GM23338 (cell line): ENCODE data around the gene RRP8. TPM values are rescaled to one million over a fixed set of nuclear protein-coding genes. Genes with fewer than 3 reads are reported as not detected.

Source experiments
- ATAC-seq: fragments of 200-7000 bp; cut with Tn5 transposase; 3 replicates; pipeline ENCODE4 v1.9.1; 2020
- DNase-seq: peaks from one replicate; pipeline ENCODE4 v3.0.0-alpha.2; 2015; ENCODE audit warnings: low spot score
- H2AFZ ChIP-seq: fragments of 200-600 bp; sonication (generic); 2 replicates; pipeline ENCODE4 v1.8.0; 2016; ENCODE audit warnings: antibody characterized with exemption, mild to moderate bottlenecking, moderate library complexity
- H3F3A ChIP-seq: fragments of 200-600 bp; sonication (generic); replicated peaks from 2 replicates; pipeline ENCODE4 v1.8.0; 2017; ENCODE audit warnings: antibody characterized with exemption, mixed run types, low read depth
- H3K27ac ChIP-seq: fragments of 200-600 bp; sonication (generic); 2 replicates; pipeline ENCODE4 v1.6.1; 2016; ENCODE audit warnings: low read depth
- H3K27me3 ChIP-seq: fragments of 200-600 bp; sonication (generic); 2 replicates; pipeline ENCODE4 v1.8.0; 2016; ENCODE audit warnings: mild to moderate bottlenecking, mixed run types, moderate library complexity; ENCODE audit not compliant: insufficient read depth
- H3K36me3 ChIP-seq: fragments of 200-600 bp; sonication (generic); 2 replicates; pipeline ENCODE4 v1.8.0; 2016; ENCODE audit warnings: mild to moderate bottlenecking; ENCODE audit not compliant: insufficient read depth
- H3K4me1 ChIP-seq: fragments of 200-600 bp; sonication (generic); 2 replicates; pipeline ENCODE4 v1.8.0; 2016; ENCODE audit warnings: mild to moderate bottlenecking, moderate library complexity; ENCODE audit not compliant: insufficient read depth
- H3K4me2 ChIP-seq: fragments of 200-600 bp; sonication (generic); 2 replicates; pipeline ENCODE4 v1.7.1; 2017; ENCODE audit warnings: mixed run types
- H3K4me3 ChIP-seq: fragments of 200-600 bp; sonication (generic); 2 replicates; pipeline ENCODE4 v1.6.1; 2016; ENCODE audit warnings: mixed run types
- H3K79me2 ChIP-seq: fragments of 200-600 bp; sonication (generic); replicated peaks from 2 replicates; pipeline ENCODE4 v1.8.0; 2017; ENCODE audit warnings: mild to moderate bottlenecking; ENCODE audit not compliant: insufficient read depth
- H3K9me2 ChIP-seq: fragments of 200-600 bp; sonication (generic); 2 replicates; pipeline ENCODE4 v1.8.0; 2017; ENCODE audit not compliant: insufficient read depth
- H4K20me1 ChIP-seq: fragments of 200-600 bp; sonication (generic); replicated peaks from 2 replicates; pipeline ENCODE4 v1.8.0; 2017; ENCODE audit warnings: mild to moderate bottlenecking; ENCODE audit not compliant: insufficient read depth
- H3K27ac Mint-ChIP-seq: 2 replicates; pipeline ENCODE4 v1.8.0; 2020; ENCODE audit warnings: inconsistent platforms, mild to moderate bottlenecking, moderate library complexity, mixed read lengths
- H3K27me3 Mint-ChIP-seq: 3 replicates; pipeline ENCODE4 v1.8.0; 2022; ENCODE audit warnings: low read depth, mild to moderate bottlenecking, moderate library complexity, mixed read lengths, inconsistent platforms; ENCODE audit not compliant: insufficient read depth, poor library complexity
- H3K36me3 Mint-ChIP-seq: 3 replicates; pipeline ENCODE4 v1.8.0; 2021; ENCODE audit warnings: low read depth, mild to moderate bottlenecking, inconsistent platforms, moderate library complexity, mixed read lengths
- H3K4me1 Mint-ChIP-seq: 3 replicates; pipeline ENCODE4 v1.8.0; 2020; ENCODE audit warnings: mild to moderate bottlenecking, inconsistent platforms, mixed read lengths
- H3K4me3 Mint-ChIP-seq: 3 replicates; pipeline ENCODE4 v1.8.0; 2021; ENCODE audit warnings: moderate library complexity, mild to moderate bottlenecking, inconsistent platforms, mixed read lengths
- H3K9me3 Mint-ChIP-seq: 3 replicates; pipeline ENCODE4 v1.8.0; 2020; ENCODE audit warnings: moderate library complexity, mild to moderate bottlenecking, inconsistent platforms, mixed read lengths
- CREB1 ChIP-seq: fragments of 250-450 bp; sonication (Bioruptor Pico); IDR thresholded peaks from 2 replicates; pipeline ENCODE4 v1.5.0; 2020; ENCODE audit warnings: low read depth, mild to moderate bottlenecking, moderate library complexity
- EZH2 ChIP-seq: fragments of 200-600 bp; sonication (generic); IDR thresholded peaks from one replicate; pipeline ENCODE4 v1.8.0; 2017; ENCODE audit warnings: antibody characterized with exemption, mild to moderate bottlenecking, low read depth; ENCODE audit not compliant: unreplicated experiment
- EZH2phosphoT487 ChIP-seq: fragments of 200-600 bp; sonication (generic); IDR thresholded peaks from one replicate; pipeline ENCODE4 v1.8.1; 2018; ENCODE audit warnings: antibody characterized with exemption; ENCODE audit not compliant: unreplicated experiment
- JUNB ChIP-seq: IDR thresholded peaks from one replicate; pipeline ENCODE4 v1.6.1; 2016; ENCODE audit warnings: antibody characterized with exemption; ENCODE audit not compliant: unreplicated experiment
- NANOG ChIP-seq: IDR thresholded peaks from 2 replicates; pipeline ENCODE4 v1.6.1; 2016; ENCODE audit warnings: antibody characterized with exemption, borderline replicate concordance
- POLR2AphosphoS5 ChIP-seq: IDR thresholded peaks from 2 replicates; pipeline ENCODE4 v1.6.1; 2016; ENCODE audit warnings: antibody characterized with exemption, low read depth
- ZNF114 ChIP-seq: fragments of 250-450 bp; sonication (Bioruptor Pico); IDR thresholded peaks from 2 replicates; pipeline ENCODE4 v1.5.0; 2020; ENCODE audit warnings: mild to moderate bottlenecking, moderate library complexity
- polyA plus RNA-seq: library from polyadenylated mRNA; unstranded; fragments of >200 nt; fragmentation: Nextera tagmentation; extraction: Ambion mirVana; gene quantifications from 2 replicates; pipeline ENCODE4 v1.2.1, GENCODE V29; 2016
- total RNA-seq: library from RNA; depleted of rRNA; stranded (reverse); fragments of >200 nt; shearing (Covaris generic); gene quantifications from 2 replicates; pipeline ENCODE4 v1.2.3, GENCODE V29; 2014
- TF ChIP-seq, protein P1 (sequence below), 2 experiments: fragments of 200-600 bp in 1 of 2; sonication (generic) in 1 of 2; conservative IDR thresholded peaks; 2 replicates each; pipeline versions ENCODE4 v1.5.1 to v1.6.1; 2016 to 2017; ENCODE audit warnings: antibody characterized with exemption in 2 of 2, low read depth in 2 of 2, mild to moderate bottlenecking in 2 of 2, moderate library complexity in 1 of 2
- TF ChIP-seq, protein P2 (sequence below): IDR thresholded peaks from 2 replicates; pipeline ENCODE4 v1.6.1; 2016; ENCODE audit warnings: antibody characterized with exemption
- TF ChIP-seq, protein P3 (sequence below): IDR thresholded peaks from one replicate; pipeline ENCODE4 v1.6.1; 2018; ENCODE audit warnings: antibody characterized with exemption; ENCODE audit not compliant: unreplicated experiment

Gene RRP8
- total and polyA plus RNA-seq, 2 experiments from 2014 or later, result 7.4 to 13.7 TPM

- H3K4me1 ChIP-seq, result no peaks in the 10 kb centered on the region
- Mint-ChIP-seq H3K36me3 (no peaks in the 10 kb centered on the region), H3K9me3 (no peaks in the 10 kb centered on the region), H3K27ac (no peak overlapping the region), H3K4me3 (no peak overlapping the region), H3K4me1 (peaks cover 10% of the 10 kb centered on the region), H3K27me3 (peaks cover 14% of the 10 kb centered on the region)
- H4K20me1 ChIP-seq, result no peaks in the 10 kb centered on the region; the same call in 1 of the 2 replicates
- H3K4me2 ChIP-seq, result peak overlapping the region; percentile 71; the same call in 1 of the 2 replicates
- no peak for TF ChIP-seq JUNB
- no peak for TF ChIP-seq CREB1 (CRISPR knock-in tag)
- TF ChIP-seq EZH2, result no peak
- TF ChIP-seq, protein P1, sequence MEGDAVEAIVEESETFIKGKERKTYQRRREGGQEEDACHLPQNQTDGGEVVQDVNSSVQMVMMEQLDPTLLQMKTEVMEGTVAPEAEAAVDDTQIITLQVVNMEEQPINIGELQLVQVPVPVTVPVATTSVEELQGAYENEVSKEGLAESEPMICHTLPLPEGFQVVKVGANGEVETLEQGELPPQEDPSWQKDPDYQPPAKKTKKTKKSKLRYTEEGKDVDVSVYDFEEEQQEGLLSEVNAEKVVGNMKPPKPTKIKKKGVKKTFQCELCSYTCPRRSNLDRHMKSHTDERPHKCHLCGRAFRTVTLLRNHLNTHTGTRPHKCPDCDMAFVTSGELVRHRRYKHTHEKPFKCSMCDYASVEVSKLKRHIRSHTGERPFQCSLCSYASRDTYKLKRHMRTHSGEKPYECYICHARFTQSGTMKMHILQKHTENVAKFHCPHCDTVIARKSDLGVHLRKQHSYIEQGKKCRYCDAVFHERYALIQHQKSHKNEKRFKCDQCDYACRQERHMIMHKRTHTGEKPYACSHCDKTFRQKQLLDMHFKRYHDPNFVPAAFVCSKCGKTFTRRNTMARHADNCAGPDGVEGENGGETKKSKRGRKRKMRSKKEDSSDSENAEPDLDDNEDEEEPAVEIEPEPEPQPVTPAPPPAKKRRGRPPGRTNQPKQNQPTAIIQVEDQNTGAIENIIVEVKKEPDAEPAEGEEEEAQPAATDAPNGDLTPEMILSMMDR (conservative IDR thresholded peaks at IDR 0.05; ENCODE audit: low read depth in 2 of 2), result peak; percentile 35 to 70
- H3K9me2 ChIP-seq, result no peaks in the 10 kb centered on the region
- ATAC-seq (peak; percentile 69), DNase-seq (peak; percentile 65)
- H3K27ac ChIP-seq, result no peak overlapping the region
- peaks cover 10% of the 10 kb centered on the region; the same call in 1 of the 2 replicates for H3K27me3 ChIP-seq
- no peaks in the 10 kb centered on the region for H3K79me2 ChIP-seq
- H2AFZ ChIP-seq, result peak overlapping the region; percentile 87; the same call in 1 of the 2 replicates
- no peaks in the 10 kb centered on the region for H3K36me3 ChIP-seq
- peak overlapping the region; percentile 49 for H3K4me3 ChIP-seq
- H3F3A ChIP-seq, result no peaks in the 10 kb centered on the region
Measured at GRCh38 chr11:6571434-6572008, 31.9 kb downstream of the RRP8 start.

- Histone ChIP-seq H3F3A (no peaks in the 10 kb centered on the region), H3K9me2 (no peaks in the 10 kb centered on the region), H3K27ac (no peak overlapping the region), H2AFZ (peak overlapping the region; percentile 87), H3K27me3 (peaks cover 10% of the 10 kb centered on the region; the same call in 1 of the 2 replicates), H3K4me2 (peak overlapping the region; percentile 71; the same call in 1 of the 2 replicates), H3K4me3 (peak overlapping the region; percentile 49), H3K79me2 (no peaks in the 10 kb centered on the region), H3K36me3 (no peaks in the 10 kb centered on the region), H4K20me1 (no peaks in the 10 kb centered on the region), H3K4me1 (no peaks in the 10 kb centered on the region)
- Mint-ChIP-seq H3K4me1 (peaks cover 8% of the 10 kb centered on the region), H3K36me3 (no peaks in the 10 kb centered on the region), H3K4me3 (no peak overlapping the region), H3K9me3 (no peaks in the 10 kb centered on the region), H3K27ac (no peak overlapping the region), H3K27me3 (peaks cover 14% of the 10 kb centered on the region)
- ATAC-seq, result peak; percentile 39
- peak; percentile 83 for DNase-seq
- TF ChIP-seq CREB1 (CRISPR knock-in tag), result no peak
- no peak for TF ChIP-seq EZH2phosphoT487
- no peak for TF ChIP-seq POLR2AphosphoS5
- no peak for TF ChIP-seq ZNF114 (CRISPR knock-in tag)
- TF ChIP-seq NANOG, result no peak
- no peak for TF ChIP-seq EZH2
- TF ChIP-seq, protein P2, sequence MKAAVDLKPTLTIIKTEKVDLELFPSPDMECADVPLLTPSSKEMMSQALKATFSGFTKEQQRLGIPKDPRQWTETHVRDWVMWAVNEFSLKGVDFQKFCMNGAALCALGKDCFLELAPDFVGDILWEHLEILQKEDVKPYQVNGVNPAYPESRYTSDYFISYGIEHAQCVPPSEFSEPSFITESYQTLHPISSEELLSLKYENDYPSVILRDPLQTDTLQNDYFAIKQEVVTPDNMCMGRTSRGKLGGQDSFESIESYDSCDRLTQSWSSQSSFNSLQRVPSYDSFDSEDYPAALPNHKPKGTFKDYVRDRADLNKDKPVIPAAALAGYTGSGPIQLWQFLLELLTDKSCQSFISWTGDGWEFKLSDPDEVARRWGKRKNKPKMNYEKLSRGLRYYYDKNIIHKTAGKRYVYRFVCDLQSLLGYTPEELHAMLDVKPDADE, result no peak
- TF ChIP-seq, protein P1 (conservative IDR thresholded peaks at IDR 0.05; ENCODE audit: low read depth in 2 of 2), result peak; percentile 30 to 65
- TF ChIP-seq, protein P3, sequence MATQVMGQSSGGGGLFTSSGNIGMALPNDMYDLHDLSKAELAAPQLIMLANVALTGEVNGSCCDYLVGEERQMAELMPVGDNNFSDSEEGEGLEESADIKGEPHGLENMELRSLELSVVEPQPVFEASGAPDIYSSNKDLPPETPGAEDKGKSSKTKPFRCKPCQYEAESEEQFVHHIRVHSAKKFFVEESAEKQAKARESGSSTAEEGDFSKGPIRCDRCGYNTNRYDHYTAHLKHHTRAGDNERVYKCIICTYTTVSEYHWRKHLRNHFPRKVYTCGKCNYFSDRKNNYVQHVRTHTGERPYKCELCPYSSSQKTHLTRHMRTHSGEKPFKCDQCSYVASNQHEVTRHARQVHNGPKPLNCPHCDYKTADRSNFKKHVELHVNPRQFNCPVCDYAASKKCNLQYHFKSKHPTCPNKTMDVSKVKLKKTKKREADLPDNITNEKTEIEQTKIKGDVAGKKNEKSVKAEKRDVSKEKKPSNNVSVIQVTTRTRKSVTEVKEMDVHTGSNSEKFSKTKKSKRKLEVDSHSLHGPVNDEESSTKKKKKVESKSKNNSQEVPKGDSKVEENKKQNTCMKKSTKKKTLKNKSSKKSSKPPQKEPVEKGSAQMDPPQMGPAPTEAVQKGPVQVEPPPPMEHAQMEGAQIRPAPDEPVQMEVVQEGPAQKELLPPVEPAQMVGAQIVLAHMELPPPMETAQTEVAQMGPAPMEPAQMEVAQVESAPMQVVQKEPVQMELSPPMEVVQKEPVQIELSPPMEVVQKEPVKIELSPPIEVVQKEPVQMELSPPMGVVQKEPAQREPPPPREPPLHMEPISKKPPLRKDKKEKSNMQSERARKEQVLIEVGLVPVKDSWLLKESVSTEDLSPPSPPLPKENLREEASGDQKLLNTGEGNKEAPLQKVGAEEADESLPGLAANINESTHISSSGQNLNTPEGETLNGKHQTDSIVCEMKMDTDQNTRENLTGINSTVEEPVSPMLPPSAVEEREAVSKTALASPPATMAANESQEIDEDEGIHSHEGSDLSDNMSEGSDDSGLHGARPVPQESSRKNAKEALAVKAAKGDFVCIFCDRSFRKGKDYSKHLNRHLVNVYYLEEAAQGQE, result no peak
Measured at GRCh38 chr11:6570691-6571427, 32.6 kb downstream of the RRP8 start.
